ENCODE measurements around the gene KLK11. TPM values are rescaled to one million over a fixed set of nuclear protein-coding genes. Genes with fewer than 3 reads are reported as not detected.

Gene KLK11
- total and polyA plus RNA-seq, 2 of the 8 experiments (the other 6 are each of a cell fraction or from before 2014, with no cell fraction given): 0.45 TPM; not detected in 1

GRCh38 chr19:51001515-51001914 lies 24.9 kb downstream of the KLK11 start, which contains the start of gene KLK8:
TSS of gene KLK8 (minus strand) at chr19:51001604. CDS start at chr19:51001167, 437 bp downstream.
- Histone ChIP-seq H3K4ac (replicated peaks; ENCODE audit: insufficient read length, low read depth, low read length) (peak within 1 kb of the TSS; percentile 34), H3K27me3 (replicated peaks in 1 of 4; ENCODE audit: control insufficient read depth in 3 of 4, extremely low read depth in 1 of 4, insufficient read depth in 3 of 4, low read length in 3 of 4) (no peaks in the 10 kb centered on the region; a peak in 1 of 7 replicates), H4K20me1 (replicated peaks in 1 of 2; ENCODE audit: control insufficient read depth in 1 of 2, insufficient read depth in 2 of 2, low read length in 2 of 2) (no peaks in the 10 kb centered on the region), H3K56ac (replicated peaks; ENCODE audit: insufficient read length, low read depth, low read length) (no peak within 1 kb of the TSS), H3K14ac (ENCODE audit: insufficient read length) (no peak within 1 kb of the TSS), H3K36me3 (ENCODE audit: control insufficient read depth in 2 of 4, insufficient read depth in 4 of 4, low read length in 3 of 4) (no peaks in the 10 kb centered on the region), H3K4me3 (ENCODE audit: extremely low read depth in 1 of 4, insufficient read depth in 2 of 4, low read depth in 3 of 4, low read length in 4 of 4) (peak within 1 kb of the TSS in 2 of 4 experiments; percentile 15 to 29; a peak in 4 of 8 replicates), H2BK15ac (ENCODE audit: low read length) (peak within 1 kb of the TSS; percentile 61), H3K23ac (ENCODE audit: insufficient read length) (no peak within 1 kb of the TSS), H3K4me2 (ENCODE audit: insufficient read depth in 1 of 2, low read depth in 2 of 2, low read length in 2 of 2) (peak within 1 kb of the TSS; percentile 26 to 71), H4K8ac (ENCODE audit: extremely low read depth, insufficient read depth, low read length) (no peak within 1 kb of the TSS), H3K18ac (ENCODE audit: extremely low read depth, low read length) (peak within 1 kb of the TSS; percentile 48; the same call in 1 of the 2 replicates), H3K23me2 (ENCODE audit: low read depth, low read length) (no peaks in the 10 kb centered on the region), H4K5ac (ENCODE audit: insufficient read length, low read depth, low read length) (no peak within 1 kb of the TSS), H2AK5ac (ENCODE audit: low read depth, low read length) (0 out of 2 replicates have a peak within 1 kb of the TSS, but pooled peaks have one; percentile 53), H3K79me1 (ENCODE audit: low read depth, low read length) (no peaks in the 10 kb centered on the region), H2BK12ac (ENCODE audit: low read depth, low read length) (peak within 1 kb of the TSS; percentile 92), H2AFZ (ENCODE audit: low read length) (peak within 1 kb of the TSS; percentile 67; the same call in 1 of the 2 replicates), H2BK120ac (replicated peaks; ENCODE audit: low read depth, low read length) (no peak within 1 kb of the TSS), H3K9ac (replicated peaks in 1 of 4; ENCODE audit: extremely low read depth in 1 of 4, low read depth in 3 of 4, low read length in 3 of 4) (no peak within 1 kb of the TSS), H3K4me1 (replicated peaks in 1 of 4; ENCODE audit: control insufficient read depth in 3 of 4, insufficient read depth in 4 of 4, low read length in 3 of 4) (peaks cover 0 to 20% (median 6%) of the 10 kb centered on the region in 4 experiments; a peak in 6 of 7 replicates), H4K91ac (replicated peaks; ENCODE audit: insufficient read length, low read length) (peak within 1 kb of the TSS; percentile 69), H2BK5ac (ENCODE audit: low read depth, low read length) (peak within 1 kb of the TSS; percentile 73; the same call in 1 of the 2 replicates), H3K27ac (ENCODE audit: low read depth, low read length) (0 out of 2 replicates have a peak within 1 kb of the TSS, but pooled peaks have one; percentile 6), H3K79me2 (ENCODE audit: control insufficient read depth in 1 of 2, insufficient read depth in 2 of 2, low read length in 2 of 2) (no peaks in the 10 kb centered on the region), H2BK20ac (ENCODE audit: low read length) (peak within 1 kb of the TSS; percentile 48; the same call in 1 of the 2 replicates), H3K9me3 (ENCODE audit: insufficient read depth in 2 of 2, low read depth in 1 of 2, low read length in 1 of 2) (no peaks in the 10 kb centered on the region)
- TF ChIP-seq ASH2L (IDR thresholded peaks at IDR 0.05; ENCODE audit: low read length) (no peak), RXRA (IDR thresholded peaks at IDR 0.05; ENCODE audit: insufficient read depth, low read depth, low read length) (no peak), JUND (IDR thresholded peaks at IDR 0.05; ENCODE audit: low read length) (no peak), KDM5A (IDR thresholded peaks at IDR 0.05; ENCODE audit: low read length) (no peak), PHF8 (conservative IDR thresholded peaks at IDR 0.05; ENCODE audit: low read depth, low read length) (no peak), NRF1 (IDR thresholded peaks at IDR 0.05; ENCODE audit: low read depth, low read length) (no peak), TCF12 (IDR thresholded peaks at IDR 0.05; ENCODE audit: low read depth, low read length) (no peak), BCL11A (IDR thresholded peaks at IDR 0.05; ENCODE audit: low read depth in 2 of 2, low read length in 2 of 2) (no peak), GABPA (IDR thresholded peaks at IDR 0.05; ENCODE audit: borderline replicate concordance, insufficient read depth, low read length) (no peak), TAF7 (optimal IDR thresholded peaks at IDR 0.05; ENCODE audit: borderline replicate concordance, low read depth, low read length) (no peak), SIRT6 (IDR thresholded peaks at IDR 0.05; ENCODE audit: low read length) (no peak)
- TF ChIP-seq, protein P1, sequence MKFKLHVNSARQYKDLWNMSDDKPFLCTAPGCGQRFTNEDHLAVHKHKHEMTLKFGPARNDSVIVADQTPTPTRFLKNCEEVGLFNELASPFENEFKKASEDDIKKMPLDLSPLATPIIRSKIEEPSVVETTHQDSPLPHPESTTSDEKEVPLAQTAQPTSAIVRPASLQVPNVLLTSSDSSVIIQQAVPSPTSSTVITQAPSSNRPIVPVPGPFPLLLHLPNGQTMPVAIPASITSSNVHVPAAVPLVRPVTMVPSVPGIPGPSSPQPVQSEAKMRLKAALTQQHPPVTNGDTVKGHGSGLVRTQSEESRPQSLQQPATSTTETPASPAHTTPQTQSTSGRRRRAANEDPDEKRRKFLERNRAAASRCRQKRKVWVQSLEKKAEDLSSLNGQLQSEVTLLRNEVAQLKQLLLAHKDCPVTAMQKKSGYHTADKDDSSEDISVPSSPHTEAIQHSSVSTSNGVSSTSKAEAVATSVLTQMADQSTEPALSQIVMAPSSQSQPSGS (IDR thresholded peaks at IDR 0.05; ENCODE audit: low read length): no peak
- ChIA-PET CTCF (ENCODE audit: partially characterized antibody) (interaction anchor here (0.8 to 3.7 kb wide), 9 partner anchors 12 to 96 kb away, joined by 3 to 19 read pairs (median 4); no protein-coding TSS in a partner anchor), POLR2A (ENCODE audit: partially characterized antibody) (interaction anchor here (0.8 to 1.8 kb wide), 3 partner anchors 16 to 27 kb away, joined by 3 to 7 read pairs (median 4); no protein-coding TSS in a partner anchor)
- 86% methylated on average over 6 of the region's 7 CpGs; no CpG with 5 or more reads in 1 of the 2 experiments for WGBS, 2 experiments (ENCODE audit: extremely low coverage in 1 of 2, insufficient coverage in 1 of 2, insufficient read length in 1 of 2, insufficient replicate concordance in 2 of 2, low coverage in 1 of 2, low lambda C conversion rate in 2 of 2, missing lambda C conversion rate in 1 of 2)
- FAIRE-seq (no peak), DNase-seq (ENCODE audit: low read depth in 1 of 2, low spot score in 2 of 2) (no peak)

Measured in H1 (cell line).